HG02884 (cell line): ENCODE measurements around the gene OR2G2.

ENCODE experiments used
- ATAC-seq: cut with Tn5 transposase; IDR thresholded peaks from one replicate; pipeline ENCODE4 v1.9.1; 2021; ENCODE audit warnings: mild to moderate bottlenecking, moderate library complexity; ENCODE audit not compliant: unreplicated experiment

The OR2G2 gene, protein sequence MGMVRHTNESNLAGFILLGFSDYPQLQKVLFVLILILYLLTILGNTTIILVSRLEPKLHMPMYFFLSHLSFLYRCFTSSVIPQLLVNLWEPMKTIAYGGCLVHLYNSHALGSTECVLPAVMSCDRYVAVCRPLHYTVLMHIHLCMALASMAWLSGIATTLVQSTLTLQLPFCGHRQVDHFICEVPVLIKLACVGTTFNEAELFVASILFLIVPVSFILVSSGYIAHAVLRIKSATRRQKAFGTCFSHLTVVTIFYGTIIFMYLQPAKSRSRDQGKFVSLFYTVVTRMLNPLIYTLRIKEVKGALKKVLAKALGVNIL

DNA sequence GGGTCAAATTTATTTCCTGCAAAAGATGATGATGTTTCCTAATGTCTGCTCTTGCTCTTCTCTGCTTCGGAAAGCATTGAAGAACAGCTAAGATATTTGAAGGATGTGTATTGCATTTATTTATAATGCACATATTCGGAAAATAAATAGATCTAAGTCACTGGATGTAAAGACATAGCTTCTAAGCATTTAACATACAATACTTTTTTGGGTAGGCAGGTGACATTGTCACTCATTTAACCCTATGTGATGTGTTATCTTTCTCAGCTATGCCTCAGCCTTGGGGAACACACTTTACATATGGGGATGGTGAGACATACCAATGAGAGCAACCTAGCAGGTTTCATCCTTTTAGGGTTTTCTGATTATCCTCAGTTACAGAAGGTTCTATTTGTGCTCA lies at the start of gene OR2G2:
Gene OR2G2, plus strand, starts transcription at position 301 of the 400 bp plus-strand sequence. Its CDS starts 0 bp downstream, at position 301.
- ATAC-seq: no peak

DNA sequence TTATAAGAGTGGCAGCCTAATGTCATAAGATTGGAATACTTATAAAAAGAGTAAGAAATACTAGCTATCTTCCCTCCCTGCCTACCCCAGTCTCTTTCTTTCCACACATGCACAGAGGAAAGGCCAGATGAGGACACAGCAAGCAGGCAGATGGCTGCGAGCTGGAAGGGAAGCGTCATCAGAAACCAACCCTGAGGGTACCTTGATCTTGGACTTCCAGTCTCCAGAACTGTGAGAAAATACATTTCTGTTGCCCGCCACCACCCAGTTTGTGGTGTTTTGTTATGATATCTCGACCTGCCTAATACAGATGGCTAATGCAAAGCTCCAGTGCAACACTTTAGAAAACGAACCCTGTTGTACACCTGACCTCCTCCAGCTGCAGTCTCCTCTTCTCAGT lies 49.6 kb upstream of the OR2G2 start:
- ATAC-seq: no peak

GRCh38 chr1:247539215-247539614 lies 48.9 kb upstream of the OR2G2 start:
- ATAC-seq: no peak

DNA sequence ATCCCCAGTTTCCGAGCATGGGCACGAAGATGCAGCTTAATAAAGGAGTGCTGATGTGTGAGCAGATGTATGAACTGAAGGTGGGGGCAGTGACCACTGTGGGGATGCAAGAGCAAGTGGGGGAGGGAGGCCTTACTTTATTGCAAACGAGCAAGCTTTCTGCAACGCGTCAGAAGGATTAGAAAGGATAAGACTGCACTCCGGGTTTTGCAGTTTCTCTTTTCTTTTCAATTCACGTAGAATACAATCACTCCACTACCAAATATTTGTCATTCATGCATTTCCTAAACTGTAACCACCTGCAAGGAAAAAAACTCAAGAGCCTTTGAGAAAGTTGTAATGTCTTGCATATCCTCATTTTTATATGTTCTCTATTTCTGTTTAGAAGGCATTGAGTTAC lies 47.6 kb upstream of the OR2G2 start:
- ATAC-seq: no peak

DNA sequence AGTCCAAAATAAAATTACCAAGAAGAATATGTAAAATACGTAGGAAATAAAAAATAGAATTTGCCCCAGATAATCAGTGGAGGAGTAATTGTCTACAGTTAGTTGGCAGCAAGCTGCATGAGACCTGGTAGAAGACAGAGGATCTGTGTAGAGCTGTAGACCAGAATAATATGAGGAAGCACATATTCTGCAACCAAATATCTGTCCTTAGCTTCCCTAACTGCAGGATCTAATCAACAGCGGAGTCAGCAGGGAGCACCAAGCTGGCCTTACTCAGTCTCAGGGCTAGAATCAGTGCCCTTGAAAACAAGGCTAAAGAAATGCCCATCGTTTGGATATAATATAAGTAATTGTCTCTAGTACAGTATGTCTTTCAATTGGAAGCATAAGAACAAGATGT lies 45.3 kb upstream of the OR2G2 start:
- ATAC-seq: no peak

DNA sequence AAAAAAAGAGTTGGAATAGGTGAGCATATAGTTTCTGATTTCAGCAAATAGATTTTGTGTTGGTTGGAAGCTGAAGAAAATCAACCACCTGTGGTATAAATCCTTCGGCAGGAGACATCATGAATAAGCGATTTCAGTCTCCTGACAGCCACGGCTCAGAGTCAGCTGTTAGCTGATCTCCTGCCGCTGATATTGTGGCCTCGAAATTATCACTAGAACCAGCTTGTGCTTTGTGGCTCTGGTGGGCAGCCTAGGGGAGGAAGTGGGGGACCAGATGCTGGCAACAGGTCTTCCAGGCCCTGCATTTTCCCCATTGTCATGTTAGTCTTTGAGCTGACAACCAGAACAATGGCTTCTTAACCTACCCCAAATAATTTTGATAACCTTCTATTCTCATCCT lies 40.1 kb upstream of the OR2G2 start:
- no peak for ATAC-seq

DNA sequence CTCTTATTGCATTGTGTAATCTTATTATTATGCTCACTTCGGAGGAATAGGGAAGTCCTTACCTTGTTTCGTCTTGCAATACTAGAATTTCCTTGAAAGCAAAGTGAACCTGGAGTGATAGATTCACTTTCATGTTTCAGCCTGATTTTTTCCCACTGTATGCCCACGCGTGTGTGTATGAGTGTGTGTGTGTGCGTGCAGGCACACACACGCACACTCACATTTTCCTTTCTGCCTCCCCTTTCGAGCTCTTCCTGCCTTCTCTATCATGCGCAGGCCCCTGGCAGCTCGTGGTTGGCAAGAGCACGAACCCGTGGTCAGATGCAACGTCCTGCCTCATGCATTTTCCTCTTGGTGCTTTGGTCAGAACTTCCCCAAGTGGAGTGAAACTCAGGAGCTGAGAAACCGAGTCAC lies 39.4 kb upstream of the OR2G2 start, which contains the start of gene GCSAML:
Gene GCSAML, plus strand, starts transcription at position 366 of the 414 bp plus-strand sequence. CDS start 58 bp downstream, outside the sequence.
- ATAC-seq: no peak

GRCh38 chr1:247551721-247552120 lies 36.4 kb upstream of the OR2G2 start:
- ATAC-seq: no peak

GRCh38 chr1:247552231-247552630 lies 35.9 kb upstream of the OR2G2 start:
- ATAC-seq: no peak

- ATAC-seq: no peak
Measured at GRCh38 chr1:247557926-247558674, 30.1 kb upstream of the OR2G2 start.

GRCh38 chr1:247561711-247562110 lies 26.4 kb upstream of the OR2G2 start:
- no peak for ATAC-seq

- no peak for ATAC-seq
Measured at GRCh38 chr1:247562198-247562597, 26.0 kb upstream of the OR2G2 start.

- no peak for ATAC-seq
Measured at GRCh38 chr1:247574236-247574635, 13.9 kb upstream of the OR2G2 start.

DNA sequence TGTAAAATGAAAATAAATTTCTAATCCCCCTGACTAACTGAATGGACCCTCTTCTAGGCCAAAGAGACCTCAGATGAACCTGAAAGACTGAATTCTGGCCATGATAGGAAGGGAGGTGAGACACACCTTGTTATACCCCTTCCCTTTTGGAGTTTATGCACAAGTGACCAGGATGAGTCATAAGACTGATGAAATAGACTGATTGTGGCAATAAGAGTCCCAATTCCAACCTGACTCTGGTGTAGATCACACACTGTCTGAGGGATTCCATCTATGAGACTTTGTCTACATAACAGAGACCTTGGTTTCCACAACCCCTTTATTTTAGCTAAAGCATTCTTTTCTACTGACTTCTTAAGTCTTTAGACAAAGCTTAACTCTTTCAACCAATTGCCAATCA lies 13.5 kb upstream of the OR2G2 start:
- no peak for ATAC-seq

DNA sequence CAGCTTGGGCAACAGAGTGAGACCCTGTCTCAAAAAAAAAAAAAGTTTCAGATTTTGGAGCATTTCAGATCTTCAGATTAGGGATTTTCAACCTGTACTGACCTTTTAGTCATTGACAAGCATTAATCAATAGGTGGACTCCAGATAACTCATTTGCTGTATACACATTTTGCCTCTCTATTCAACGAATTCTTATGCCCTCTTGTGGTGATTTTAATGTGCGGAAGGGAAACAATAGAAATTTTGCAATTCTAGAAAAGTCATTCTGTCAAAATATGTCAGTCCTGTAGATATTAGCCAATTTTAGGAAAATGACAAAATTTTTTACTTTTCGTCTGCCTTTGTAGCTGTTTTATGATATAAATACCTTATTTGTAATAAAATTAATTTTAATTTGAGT lies 11.6 kb upstream of the OR2G2 start:
- ATAC-seq: no peak

GRCh38 chr1:247578946-247579460 lies 9.2 kb upstream of the OR2G2 start:
- ATAC-seq: no peak

DNA sequence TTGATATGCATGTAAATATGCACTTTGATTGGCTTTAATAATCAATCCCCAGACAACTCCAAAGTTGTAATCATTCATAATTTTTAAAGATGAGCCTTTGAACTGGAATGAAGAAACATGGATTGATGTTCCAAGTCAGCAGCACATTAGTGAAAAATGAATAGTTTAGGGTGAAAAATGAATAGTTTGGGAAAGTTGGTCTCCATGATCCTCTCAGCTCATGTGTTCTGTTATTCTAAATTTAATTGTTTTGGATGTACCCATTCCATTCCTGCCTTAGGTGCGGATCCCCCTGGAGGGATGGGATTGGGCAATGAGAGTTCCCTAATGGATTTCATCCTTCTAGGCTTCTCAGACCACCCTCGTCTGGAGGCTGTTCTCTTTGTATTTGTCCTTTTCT lies 17.1 kb downstream of the OR2G2 start, which contains the start of gene OR2G3:
Gene OR2G3, plus strand, starts transcription at position 301 of the 400 bp plus-strand sequence. Its CDS starts 0 bp downstream, at position 301.
- no peak for ATAC-seq

DNA sequence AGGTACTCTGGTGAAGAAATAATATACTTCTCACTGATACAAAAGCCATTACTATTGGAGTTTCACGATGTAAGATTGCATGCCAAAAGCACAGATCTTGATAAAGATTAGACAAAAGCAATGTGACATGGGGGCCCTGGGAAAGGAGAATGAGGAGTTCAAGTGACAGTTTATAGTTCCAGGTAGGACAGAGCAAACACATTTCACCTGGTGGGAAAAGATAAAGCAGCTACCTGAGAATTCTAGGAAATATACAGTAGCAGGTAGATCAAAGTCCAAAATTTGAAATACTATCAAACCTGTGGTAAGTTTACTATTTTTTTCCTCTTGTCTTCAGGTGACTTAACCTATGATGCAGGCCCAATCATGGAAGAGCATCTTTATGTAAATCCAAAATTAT lies 25.2 kb downstream of the OR2G2 start:
- no peak for ATAC-seq

GRCh38 chr1:247614625-247615024 lies 26.5 kb downstream of the OR2G2 start:
- no peak for ATAC-seq

DNA sequence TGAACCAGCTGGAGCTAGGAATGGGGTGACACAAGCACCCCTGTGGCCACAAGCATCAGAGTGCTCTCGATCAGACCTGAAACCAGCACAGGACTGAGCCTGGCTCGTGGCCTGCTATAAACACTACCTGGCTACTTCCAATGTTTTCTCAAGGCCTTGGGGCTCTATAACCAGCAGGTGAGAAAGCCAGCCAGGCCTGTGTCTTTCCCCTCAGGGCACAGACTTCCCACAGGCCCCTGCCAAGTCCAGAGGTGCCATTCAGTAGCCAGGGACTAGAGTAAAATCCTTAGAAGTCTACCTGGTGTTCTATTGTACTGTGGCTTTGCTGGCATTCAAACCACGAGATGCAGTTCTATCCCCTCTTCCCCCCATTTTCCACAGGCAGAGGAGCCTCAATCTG lies 39.8 kb downstream of the OR2G2 start:
- no peak for ATAC-seq

DNA sequence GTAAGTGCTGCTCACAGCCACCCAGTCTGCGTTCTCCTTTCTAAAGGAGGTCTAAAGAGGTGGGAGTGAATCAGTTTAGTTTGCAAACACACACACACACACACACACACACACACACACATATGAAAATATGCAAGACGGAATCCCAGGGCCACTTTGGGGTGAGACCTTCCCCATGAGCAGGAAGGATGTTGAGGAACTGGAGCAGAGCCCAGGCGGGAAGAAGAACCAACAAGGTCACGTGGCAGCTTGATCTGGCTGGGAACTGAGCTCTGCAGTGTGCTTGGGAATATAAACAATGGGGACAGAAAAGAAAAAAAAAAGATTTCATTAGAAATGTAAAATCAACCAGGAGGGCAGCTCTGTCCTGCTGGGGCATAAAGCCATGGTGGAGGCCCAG lies 49.9 kb downstream of the OR2G2 start:
- no peak for ATAC-seq

GRCh38 chr1:247638781-247639180 lies 50.6 kb downstream of the OR2G2 start:
- ATAC-seq: no peak
